Ramos (cell line): ENCODE results near the gene DBN1.

ENCODE experiments used
- in situ Hi-C: fragments of 300-500 bp; cut with MboI; formaldehyde crosslinking; loops from one replicate; pipeline ENCODE4 v1.14.3; 2022; ENCODE audit warnings: low sequenced_read_pairs; ENCODE audit not compliant: unreplicated experiment

Gene DBN1

DNA sequence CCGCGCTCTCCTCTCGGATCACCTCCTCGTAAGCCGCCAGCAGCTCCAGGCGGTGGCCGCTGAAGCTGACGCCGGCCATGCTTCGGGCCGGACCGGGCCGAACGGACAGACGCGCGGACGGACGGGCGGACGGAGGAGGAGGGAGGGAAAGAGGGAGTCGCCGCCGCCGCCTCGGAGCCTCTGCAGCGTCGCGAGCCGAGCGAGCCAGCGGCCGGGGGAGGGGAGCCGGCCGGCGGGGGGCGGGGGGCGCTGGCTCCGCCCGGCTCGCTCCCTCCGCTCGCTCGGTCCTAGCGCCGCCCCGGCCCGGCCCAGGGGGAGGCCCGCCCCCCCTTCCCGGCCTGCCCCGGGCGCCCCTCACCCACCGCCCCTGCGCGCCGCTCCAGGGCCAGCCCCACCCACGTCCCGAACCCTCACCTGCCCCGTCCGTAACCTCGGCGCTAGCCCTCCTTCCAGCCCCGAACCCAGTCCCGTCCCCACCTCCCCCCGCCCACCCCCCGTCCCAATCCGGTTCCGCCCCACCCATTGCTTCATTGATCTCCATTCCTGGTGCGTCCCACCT lies at the start of gene DBN1:
Gene DBN1 (minus strand): TSS at position 192 of the 559 bp plus-strand sequence. CDS start 113 bp downstream, at position 79.
- in situ Hi-C loops: no loop called here

GRCh38 chr5:177520916-177521513 lies 47.6 kb upstream of the DBN1 start:
- in situ Hi-C loops: no loop called here

DNA sequence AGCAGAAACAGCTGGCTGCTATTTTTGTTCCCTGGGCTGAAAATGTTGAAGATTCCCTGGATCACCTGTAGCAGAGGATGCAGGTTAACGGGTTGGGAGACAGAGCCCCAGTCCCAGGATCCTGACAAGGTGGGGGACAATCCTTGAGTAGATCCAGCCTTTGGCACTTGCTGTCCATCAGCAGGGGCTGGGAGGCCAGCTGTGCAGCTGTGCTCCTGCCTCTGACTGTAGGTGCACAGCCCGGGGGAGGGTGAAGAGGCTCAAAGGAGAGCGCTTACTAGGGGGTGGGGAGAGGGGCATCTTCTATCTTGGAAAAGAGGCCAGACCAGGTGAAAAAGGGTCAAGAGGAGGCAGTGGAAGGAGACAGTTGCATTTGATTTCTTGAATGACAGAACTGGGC lies 46.8 kb upstream of the DBN1 start:
- in situ Hi-C loops: no loop called here

GRCh38 chr5:177519463-177520235 lies 46.2 kb upstream of the DBN1 start:
- in situ Hi-C loops: no loop called here

GRCh38 chr5:177516601-177517568 lies 43.5 kb upstream of the DBN1 start, which contains the start of gene DDX41:
TSS of gene DDX41 (minus strand) at chr5:177516961. CDS start at chr5:177516945, 16 bp downstream.
- in situ Hi-C loops: no loop called here

DNA sequence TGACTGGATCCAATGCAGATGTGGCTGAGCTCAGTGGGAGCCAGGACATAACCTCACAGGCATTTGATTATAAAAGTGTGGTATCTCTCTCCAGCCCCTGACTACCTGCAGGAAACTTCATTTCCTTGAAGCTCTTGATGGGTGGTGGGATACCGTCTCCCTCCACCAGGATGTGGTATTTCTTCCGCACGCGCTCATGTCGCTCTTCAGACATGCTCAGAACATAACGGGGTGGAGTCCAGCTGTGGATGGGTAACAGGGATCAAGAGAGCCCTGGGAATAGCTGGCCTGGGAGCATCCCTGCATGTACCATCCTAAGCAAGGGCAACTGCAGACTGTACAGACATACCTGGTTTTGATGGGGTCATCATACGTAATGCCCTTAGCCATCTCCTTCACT lies 42.1 kb upstream of the DBN1 start:
- in situ Hi-C loops: no loop called here

- in situ Hi-C loops: no loop called here
These were observed 41.1 kb upstream of the DBN1 start for GRCh38 chr5:177514541-177514940.

- in situ Hi-C loops: no loop called here
These were observed 40.1 kb upstream of the DBN1 start for GRCh38 chr5:177513500-177513899.

- in situ Hi-C loops: no loop called here
These were observed 39.4 kb upstream of the DBN1 start for GRCh38 chr5:177512736-177513380.

DNA sequence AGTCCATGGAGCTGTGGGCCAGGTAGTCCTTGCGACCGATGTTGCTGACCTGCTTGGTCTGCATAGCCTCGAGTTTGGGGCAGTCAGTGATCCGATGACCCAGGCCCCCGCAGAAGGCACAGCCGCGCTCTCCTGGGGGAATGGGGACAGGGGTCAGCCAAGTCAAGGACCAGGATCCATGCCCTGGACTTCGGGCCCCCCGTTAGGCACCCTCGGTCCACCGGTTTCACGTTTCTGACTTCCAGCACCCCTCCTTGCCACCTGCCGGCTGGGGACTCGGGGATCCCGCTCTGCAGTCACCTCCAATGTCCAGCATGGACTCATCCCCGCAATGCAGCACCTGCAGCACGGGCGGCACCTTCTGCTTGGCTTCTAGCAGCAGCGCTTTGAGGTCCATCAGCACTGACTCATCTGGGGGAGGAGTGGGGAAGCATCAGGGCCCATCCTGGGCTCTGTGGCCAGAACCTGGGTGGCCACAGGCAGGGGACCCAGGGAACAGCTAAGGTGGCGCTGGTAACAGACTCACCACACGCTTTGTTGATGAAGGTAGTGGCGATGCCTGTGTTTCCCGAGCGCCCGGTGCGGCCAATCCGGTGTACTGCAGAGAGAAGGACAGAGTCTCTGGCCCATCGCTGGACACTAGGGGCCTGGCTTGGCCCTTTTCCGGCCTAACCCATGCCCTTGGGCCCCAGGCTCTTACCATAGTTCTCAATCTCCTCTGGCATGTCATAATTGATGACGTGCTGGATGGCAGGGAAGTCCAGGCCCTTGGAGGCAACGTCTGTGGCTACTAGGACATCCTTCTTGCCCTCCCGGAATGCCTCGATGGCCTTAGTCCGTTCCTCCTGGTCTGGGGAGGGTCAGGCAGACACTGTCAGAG lies 38.6 kb upstream of the DBN1 start:
- in situ Hi-C loops: no loop called here

- in situ Hi-C loops: no loop called here
These were observed 37.7 kb upstream of the DBN1 start for GRCh38 chr5:177511181-177511580.

DNA sequence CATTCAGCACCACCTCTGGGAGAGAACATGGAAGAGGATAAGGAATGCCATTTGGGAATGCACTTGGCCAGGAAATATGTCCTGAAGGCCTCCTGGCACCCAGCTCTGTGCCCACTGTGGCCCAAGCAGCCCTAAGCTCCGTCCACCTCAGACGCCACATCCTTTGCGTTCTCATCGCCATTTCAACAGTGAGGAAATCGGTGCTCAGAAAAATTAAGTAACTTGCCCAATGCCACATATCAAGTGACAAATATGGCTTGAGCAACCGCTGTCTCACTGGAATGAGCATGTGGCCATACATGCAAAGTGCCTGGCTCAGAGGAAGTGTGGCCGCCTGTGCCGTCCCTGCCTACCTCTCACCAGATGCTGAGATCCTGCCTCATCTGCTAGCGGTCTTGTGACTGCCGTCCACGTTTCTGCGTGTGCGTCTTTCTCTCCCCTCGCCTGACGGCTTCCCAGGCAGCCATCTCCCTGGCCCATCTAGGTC lies 37.2 kb upstream of the DBN1 start:
- in situ Hi-C loops: no loop called here

DNA sequence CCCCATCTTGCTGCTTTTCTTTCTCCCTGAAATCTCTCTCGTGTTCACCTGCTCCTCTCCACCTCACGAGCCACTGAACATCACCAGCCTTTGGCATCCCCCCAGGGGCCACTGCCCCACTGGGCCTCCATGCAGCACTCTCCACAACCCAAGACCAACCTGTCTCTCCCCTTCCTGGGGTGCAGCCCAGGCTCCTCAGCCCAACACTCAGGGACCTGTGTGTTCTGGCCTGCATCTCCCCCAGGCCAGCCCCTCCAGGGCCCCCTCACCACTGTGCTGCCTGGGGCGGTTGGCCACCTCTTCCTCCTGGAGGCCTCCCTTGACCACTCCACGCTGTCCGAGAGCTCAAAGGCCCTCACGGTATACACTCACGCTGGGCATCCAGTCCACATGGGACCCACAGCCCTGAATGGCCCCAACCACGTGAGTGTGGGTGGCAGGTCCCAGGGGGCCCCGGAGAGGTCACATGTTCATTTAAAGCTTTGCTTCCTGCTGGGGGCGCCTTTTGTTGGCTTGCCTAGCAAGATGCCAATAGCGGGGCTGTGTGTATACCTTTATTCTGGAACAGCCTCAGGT lies 36.6 kb upstream of the DBN1 start:
- in situ Hi-C loops: loop anchor here (10.0 kb wide), 1 partner anchor 605 kb away; the partner anchor contains the start of gene N4BP3

- in situ Hi-C loops: loop anchor here (10.0 kb wide), 1 partner anchor 605 kb away; the partner anchor contains the start of gene N4BP3
These were observed 36.0 kb upstream of the DBN1 start, which contains the start of gene DOK3 for GRCh38 chr5:177509381-177509951. TSS of gene DOK3 (minus strand) at chr5:177509826. CDS start at chr5:177509540, 286 bp downstream.

DNA sequence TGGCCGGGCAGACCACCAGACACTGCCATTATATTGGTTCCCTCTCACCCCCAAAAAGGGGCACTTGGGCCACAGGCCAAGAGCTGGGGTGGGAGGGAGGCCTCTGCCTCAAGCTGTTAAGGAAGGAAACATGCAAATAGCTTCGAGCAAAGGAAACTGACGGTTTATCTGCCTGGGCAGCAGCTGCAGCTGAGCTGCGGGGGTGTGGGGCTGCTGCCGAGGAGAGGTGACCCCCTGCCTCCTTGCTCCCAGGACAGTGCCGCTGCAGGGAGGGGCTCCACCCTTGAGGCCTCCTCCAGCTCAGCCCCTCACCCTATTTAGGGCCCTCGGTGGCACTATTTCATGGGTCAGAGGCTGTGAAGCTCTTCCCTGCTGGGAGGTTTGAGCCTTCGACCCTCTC lies 35.4 kb upstream of the DBN1 start:
- in situ Hi-C loops: loop anchor here (10.0 kb wide), 1 partner anchor 606 kb away; the partner anchor contains the start of gene N4BP3

DNA sequence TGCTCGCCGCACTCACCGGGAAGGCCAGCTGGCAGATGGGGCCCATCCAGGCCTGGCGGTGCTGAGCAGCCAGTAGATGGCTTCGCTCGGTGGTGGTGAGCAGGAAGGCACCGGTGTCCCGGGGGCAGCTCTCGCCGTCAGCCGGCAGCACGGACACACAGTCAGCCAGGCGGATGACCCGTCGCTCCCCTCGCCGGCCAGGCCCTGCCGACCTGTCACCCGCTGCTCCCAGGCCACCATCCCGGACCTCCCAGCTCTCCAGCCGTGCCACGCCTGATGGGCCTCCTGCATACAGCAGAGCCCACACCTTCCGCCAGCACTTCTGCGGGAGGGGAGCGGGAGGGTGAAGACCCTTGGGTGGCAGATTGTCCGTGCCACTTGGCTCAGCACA lies 34.8 kb upstream of the DBN1 start:
- in situ Hi-C loops: loop anchor here (10.0 kb wide), 1 partner anchor 607 kb away; the partner anchor contains the start of gene N4BP3

GRCh38 chr5:177507596-177508220 lies 34.3 kb upstream of the DBN1 start:
- in situ Hi-C loops: loop anchor here (10.0 kb wide), 1 partner anchor 607 kb away; the partner anchor contains the start of gene N4BP3
